Testis (tissue), 3 donors: ENCODE measurements around the gene GRK3. TPM values are rescaled to one million over a fixed set of nuclear protein-coding genes. Genes with fewer than 3 reads are reported as not detected.

ENCODE experiments used
- DNase-seq: peaks from one replicate; pipeline ENCODE4 v3.0.0-alpha.2; 2019
- H3K27ac ChIP-seq, 2 donors: fragments of 200-600 bp; sonication (generic); one replicate each; pipeline ENCODE4 v1.5.1; 2019
- H3K27me3 ChIP-seq: fragments of 200-600 bp; sonication (generic); one replicate; pipeline ENCODE4 v1.5.1; 2019
- H3K36me3 ChIP-seq: fragments of 200-600 bp; sonication (generic); one replicate; pipeline ENCODE4 v1.5.1; 2017; ENCODE audit warnings: low read depth; ENCODE audit errors: missing control alignments
- H3K4me1 ChIP-seq: fragments of 200-600 bp; sonication (generic); one replicate; pipeline ENCODE4 v1.5.1; 2019
- H3K4me3 ChIP-seq, 2 donors: fragments of 200-600 bp; sonication (generic); one replicate each; pipeline ENCODE4 v1.5.1; 2017 to 2019
- H3K9me3 ChIP-seq: fragments of 200-600 bp; sonication (generic); one replicate; pipeline ENCODE4 v1.5.1; 2017
- POLR2A ChIP-seq: fragments of 450-650 bp; IDR thresholded peaks from one replicate; pipeline ENCODE4 v1.6.1; 2017; ENCODE audit warnings: antibody characterized with exemption, mild to moderate bottlenecking, moderate library complexity
- WGBS, 2 donors: methylation state at CpG; one replicate each; pipeline ENCODE4 v1.1.5; 2018; 5-methylcytosine and 5-hydroxymethylcytosine counted together
- intact Hi-C: fragments of 100-400 bp; cut with DNase I; formaldehyde crosslinking; loops from one replicate; pipeline ENCODE4 v1.15.1; 2023; ENCODE audit warnings: low total_unique reads
- polyA plus RNA-seq: library from polyadenylated mRNA; stranded (reverse); fragments of 350-450 nt; fragmentation: Illumina TruSeq; extraction: RNeasy Lipid Tissue Mini Kit (QIAGEN cat#74804); gene quantifications from one replicate; pipeline ENCODE4 v1.2.3, GENCODE V29; 2014; ENCODE audit warnings: low read depth, low replicate concordance; ENCODE audit not compliant: insufficient read depth
- total RNA-seq, 2 donors: library from RNA; depleted of rRNA; stranded (reverse); fragments of >200 nt; gene quantifications; one replicate each; pipeline ENCODE4 v1.2.3, GENCODE V29; 2016
- TF ChIP-seq, protein P1 (sequence below), 3 experiments: fragments of 450-650 bp in 2 of 3; fragments of 200-600 bp in 1 of 3; sonication (generic) in 1 of 3; IDR thresholded peaks; one replicate each; pipeline ENCODE4 v1.5.1; 2016 to 2019; ENCODE audit warnings: antibody characterized with exemption in 3 of 3, mild to moderate bottlenecking in 2 of 3, moderate library complexity in 1 of 3

Gene GRK3
- total and polyA plus RNA-seq, 3 donors from 2014 or later, result 10.9 to 46.0 (median 12.8) TPM

DNA sequence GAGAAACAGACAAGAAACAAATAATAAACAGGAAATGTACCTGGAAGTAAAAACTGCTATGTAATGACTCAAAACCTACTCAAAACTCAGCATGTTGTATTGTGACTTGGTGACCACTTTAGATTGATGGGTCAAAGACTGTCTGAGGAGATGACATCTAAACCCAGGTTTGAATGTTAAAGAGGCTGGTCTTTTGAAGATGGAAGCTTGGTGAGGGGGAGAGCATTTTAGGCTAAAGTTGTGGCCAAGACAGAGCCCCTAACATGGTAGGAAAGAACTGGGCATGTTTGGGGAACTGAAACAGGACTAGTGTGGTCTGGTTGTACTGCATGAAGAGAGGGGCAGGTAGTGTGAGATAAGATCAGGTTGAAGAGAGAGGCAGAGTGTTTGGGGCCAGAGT is 92.2 kb downstream of the GRK3 start:
- Histone ChIP-seq H3K4me3 (no peak overlapping the region), H3K4me1 (peaks cover 7% of the 10 kb centered on the region), H3K9me3 (no peaks in the 10 kb centered on the region), H3K27ac (no peak overlapping the region), H3K27me3 (no peaks in the 10 kb centered on the region), H3K36me3 (no peaks in the 10 kb centered on the region)
- intact Hi-C loops, result no loop called here
- TF ChIP-seq, protein P1, sequence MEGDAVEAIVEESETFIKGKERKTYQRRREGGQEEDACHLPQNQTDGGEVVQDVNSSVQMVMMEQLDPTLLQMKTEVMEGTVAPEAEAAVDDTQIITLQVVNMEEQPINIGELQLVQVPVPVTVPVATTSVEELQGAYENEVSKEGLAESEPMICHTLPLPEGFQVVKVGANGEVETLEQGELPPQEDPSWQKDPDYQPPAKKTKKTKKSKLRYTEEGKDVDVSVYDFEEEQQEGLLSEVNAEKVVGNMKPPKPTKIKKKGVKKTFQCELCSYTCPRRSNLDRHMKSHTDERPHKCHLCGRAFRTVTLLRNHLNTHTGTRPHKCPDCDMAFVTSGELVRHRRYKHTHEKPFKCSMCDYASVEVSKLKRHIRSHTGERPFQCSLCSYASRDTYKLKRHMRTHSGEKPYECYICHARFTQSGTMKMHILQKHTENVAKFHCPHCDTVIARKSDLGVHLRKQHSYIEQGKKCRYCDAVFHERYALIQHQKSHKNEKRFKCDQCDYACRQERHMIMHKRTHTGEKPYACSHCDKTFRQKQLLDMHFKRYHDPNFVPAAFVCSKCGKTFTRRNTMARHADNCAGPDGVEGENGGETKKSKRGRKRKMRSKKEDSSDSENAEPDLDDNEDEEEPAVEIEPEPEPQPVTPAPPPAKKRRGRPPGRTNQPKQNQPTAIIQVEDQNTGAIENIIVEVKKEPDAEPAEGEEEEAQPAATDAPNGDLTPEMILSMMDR (IDR thresholded peaks at IDR 0.05), result no peak
- TF ChIP-seq POLR2A, result no peak
- no peak for DNase-seq

DNA sequence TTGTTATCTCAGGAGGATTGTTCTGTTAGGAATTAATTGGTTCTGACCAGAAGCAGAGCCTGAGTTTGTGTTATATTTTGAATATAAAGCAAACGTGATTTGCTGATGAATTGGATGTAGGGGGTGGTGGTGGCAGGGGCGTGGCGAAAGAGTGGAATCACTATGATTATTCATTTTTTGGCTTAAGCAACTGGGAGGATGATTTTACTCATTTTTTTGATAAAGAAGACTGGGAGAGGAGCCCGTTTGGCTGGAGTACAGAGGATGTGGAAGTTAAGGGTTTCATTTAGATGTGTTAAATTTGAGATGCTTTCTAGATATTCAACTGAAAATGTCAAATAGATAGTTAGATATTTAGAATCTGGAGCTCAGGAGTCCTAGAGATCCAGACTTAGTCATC is 94.2 kb downstream of the GRK3 start:
- H3K36me3 ChIP-seq, result no peaks in the 10 kb centered on the region
- TF ChIP-seq POLR2A, result no peak
- TF ChIP-seq, protein P1 (IDR thresholded peaks at IDR 0.05), result no peak
- no peaks in the 10 kb centered on the region for H3K9me3 ChIP-seq
- peaks cover 7% of the 10 kb centered on the region for H3K4me1 ChIP-seq
- 49% methylated on average over 4 of the region's 4 CpGs for WGBS, 2 donors
- no peak overlapping the region for H3K27ac ChIP-seq
- intact Hi-C loops, result no loop called here
- no peak overlapping the region for H3K4me3 ChIP-seq
- DNase-seq, result no peak
- no peaks in the 10 kb centered on the region for H3K27me3 ChIP-seq

DNA sequence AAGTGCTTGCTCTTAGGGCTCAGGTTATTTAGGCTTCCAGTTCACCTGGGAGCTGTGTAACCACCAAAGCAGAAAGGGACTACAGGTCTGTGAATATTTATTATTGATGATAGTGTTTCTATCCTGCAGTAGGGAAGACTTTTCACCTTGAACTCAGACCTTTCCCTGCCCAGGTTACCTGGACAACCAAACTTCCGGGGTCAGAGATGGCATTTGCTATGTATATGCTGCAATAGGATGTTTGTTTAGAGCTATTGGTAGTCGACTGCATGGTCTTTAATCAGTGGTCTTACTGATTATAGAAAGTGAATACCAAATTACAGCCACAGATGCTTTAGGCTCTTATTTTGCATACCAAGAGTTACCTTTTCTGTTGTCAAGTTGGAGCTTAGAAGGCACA is 94.9 kb downstream of the GRK3 start:
- WGBS, 2 donors, result 89 to 98% methylated on average over 2 of the region's 2 CpGs
- no peaks in the 10 kb centered on the region for H3K36me3 ChIP-seq
- H3K4me1 ChIP-seq, result peaks cover 7% of the 10 kb centered on the region
- no peak overlapping the region for H3K4me3 ChIP-seq
- TF ChIP-seq, protein P1 (IDR thresholded peaks at IDR 0.05), result no peak
- TF ChIP-seq POLR2A, result no peak
- no peak for DNase-seq
- intact Hi-C loops, result no loop called here
- H3K9me3 ChIP-seq, result no peaks in the 10 kb centered on the region
- no peak overlapping the region for H3K27ac ChIP-seq
- no peaks in the 10 kb centered on the region for H3K27me3 ChIP-seq

DNA sequence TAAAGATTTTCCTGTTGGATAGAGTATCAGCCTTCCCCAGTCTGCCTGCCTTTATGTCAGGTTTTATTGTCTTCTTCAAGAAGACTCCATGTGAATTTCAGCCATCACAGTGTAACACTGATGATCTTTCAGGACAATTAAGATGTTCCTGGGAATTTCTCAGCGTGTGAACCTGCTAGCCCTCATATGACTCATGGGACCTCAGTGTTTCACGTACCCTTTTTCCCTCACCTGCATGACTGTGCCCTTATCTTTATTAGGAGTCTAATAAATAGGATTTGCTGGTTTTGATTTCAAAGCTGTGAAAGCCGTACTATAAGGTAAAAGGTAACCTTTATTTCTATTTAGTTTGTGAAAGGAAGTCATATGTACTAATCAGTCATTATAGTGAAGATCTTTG is 95.9 kb downstream of the GRK3 start:
- intact Hi-C loops, result no loop called here
- no peak for TF ChIP-seq POLR2A
- TF ChIP-seq, protein P1 (IDR thresholded peaks at IDR 0.05), result no peak
- 89 to 90% methylated on average over 3 of the region's 3 CpGs for WGBS, 2 donors
- Histone ChIP-seq H3K36me3 (no peaks in the 10 kb centered on the region), H3K4me1 (peaks cover 7% of the 10 kb centered on the region), H3K9me3 (no peaks in the 10 kb centered on the region), H3K4me3 (no peak overlapping the region), H3K27ac (no peak overlapping the region), H3K27me3 (no peaks in the 10 kb centered on the region)
- no peak for DNase-seq

DNA sequence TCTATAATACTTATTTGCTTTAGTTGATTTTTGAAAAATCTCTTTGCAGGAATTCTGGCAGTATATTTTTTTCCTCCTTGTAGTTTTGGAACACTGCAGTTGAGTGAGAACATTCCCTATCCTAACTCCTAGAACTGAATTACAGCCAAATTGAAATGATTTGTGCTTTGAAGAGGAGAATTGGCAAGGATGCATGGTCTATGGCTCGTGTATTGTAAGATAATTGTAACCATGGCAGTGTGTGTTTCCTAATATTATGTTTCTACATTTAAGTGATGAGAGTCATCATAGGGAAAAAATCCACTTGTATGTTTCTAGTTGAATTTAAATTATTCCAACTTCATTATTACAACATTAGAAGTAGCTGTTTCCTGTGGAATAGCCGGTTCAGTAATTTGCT is 96.6 kb downstream of the GRK3 start:
- no peak overlapping the region for H3K27ac ChIP-seq
- H3K36me3 ChIP-seq, result no peaks in the 10 kb centered on the region

More for the DNA sequence above, 96.6 kb downstream of the GRK3 start:
- H3K27me3 ChIP-seq, result no peaks in the 10 kb centered on the region
- peaks cover 7% of the 10 kb centered on the region for H3K4me1 ChIP-seq
- TF ChIP-seq POLR2A, result no peak
- TF ChIP-seq, protein P1 (IDR thresholded peaks at IDR 0.05), result no peak
- intact Hi-C loops, result no loop called here
- WGBS, 2 donors, result 38 to 39% methylated on average over 2 of the region's 2 CpGs
- no peak overlapping the region for H3K4me3 ChIP-seq
- H3K9me3 ChIP-seq, result no peaks in the 10 kb centered on the region
- DNase-seq, result no peak
